ENCODE results near the gene VMP1. TPM values are rescaled to one million over a fixed set of nuclear protein-coding genes. Genes with fewer than 3 reads are reported as not detected.

The VMP1 gene
- total RNA-seq, 2 experiments from 2014 or later = 73.6 to 81.1 TPM

DNA sequence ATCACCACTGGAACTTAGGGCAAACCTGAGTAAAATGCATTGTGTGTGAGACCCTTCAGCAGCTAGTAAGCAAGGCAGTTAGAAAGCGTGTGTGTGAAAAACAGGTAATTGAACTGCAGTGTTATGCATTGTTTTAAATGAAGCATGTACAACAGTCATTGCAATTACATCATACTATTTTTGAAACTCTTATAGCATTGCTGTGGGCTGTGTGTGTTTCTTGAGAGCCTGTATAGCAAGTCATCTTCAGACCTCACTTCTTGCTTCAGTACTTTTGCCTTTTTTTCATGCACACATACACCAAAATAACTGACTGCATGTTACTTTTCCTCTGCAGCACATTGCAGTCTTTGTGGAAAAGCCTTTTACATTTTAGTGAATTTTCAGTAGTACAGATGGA lies 19.4 kb upstream of the VMP1 start:
- DNase-seq = no peak
- Mint-ChIP-seq H3K9me3 (no peaks in the 10 kb centered on the region), H3K27ac (peak overlapping the region; percentile 79), H3K27me3 (no peaks in the 10 kb centered on the region), H3K4me3 (no peak overlapping the region), H3K36me3 (ENCODE audit: low read depth) (peaks cover 94% of the 10 kb centered on the region), H3K4me1 (ENCODE audit: low read depth) (no peaks in the 10 kb centered on the region)
- CTCF ChIA-PET = interaction anchor here (0.6 to 2.0 kb wide), 2 partner anchors 23 to 250 kb away, joined by 4 to 5 read pairs; no protein-coding TSS in a partner anchor
- Histone ChIP-seq H3K4me3 (ENCODE audit: low read length) (no peak overlapping the region), H3K9me3 (ENCODE audit: control insufficient read depth in 1 of 2, insufficient read depth in 1 of 2, low read length in 2 of 2) (no peaks in the 10 kb centered on the region), H3K4me1 (ENCODE audit: insufficient read depth, low read length) (no peaks in the 10 kb centered on the region), H3K27ac (ENCODE audit: low read depth in 1 of 2, low read length in 2 of 2) (no peak overlapping the region), H3K27me3 (ENCODE audit: control insufficient read depth in 1 of 2, insufficient read depth in 2 of 2, low read length in 2 of 2) (no peaks in the 10 kb centered on the region), H3K36me3 (ENCODE audit: insufficient read depth, low read length) (peaks cover 81% of the 10 kb centered on the region)
- POLR2A ChIA-PET = interaction anchor here (0.6 to 1.3 kb wide), 3 partner anchors 9 to 581 kb away, joined by 3 read pairs; no protein-coding TSS in a partner anchor
- intact Hi-C loops (cut with DNase I, micrococcal nuclease) = no loop called here
- no peak for TF ChIP-seq CTCF (IDR thresholded peaks at IDR 0.05)
- no peak for ATAC-seq (ENCODE audit: poor library complexity)

DNA sequence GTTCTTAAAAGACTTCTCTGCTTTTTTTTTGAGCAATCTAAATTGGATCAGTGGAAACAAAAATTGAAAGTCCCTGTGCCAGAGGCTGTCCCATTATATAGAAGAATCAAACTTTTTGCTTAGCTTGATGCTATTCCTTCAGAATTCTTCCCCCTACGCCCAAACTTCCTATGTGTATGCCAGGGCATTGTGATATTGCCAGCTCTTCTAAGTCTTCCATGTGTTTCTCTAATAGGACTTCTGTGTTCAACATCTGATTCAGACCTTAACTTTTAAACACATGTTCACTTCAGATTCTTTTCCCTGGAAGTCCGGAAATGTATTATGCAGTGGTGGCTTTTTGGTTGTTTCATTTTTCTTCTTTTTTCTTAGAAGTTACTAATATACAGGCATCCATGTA lies 19.0 kb upstream of the VMP1 start:
- H3K27me3 Mint-ChIP-seq = no peaks in the 10 kb centered on the region
- ATAC-seq (ENCODE audit: poor library complexity) = no peak
- no peaks in the 10 kb centered on the region for H3K9me3 ChIP-seq (ENCODE audit: control insufficient read depth in 1 of 2, insufficient read depth in 1 of 2, low read length in 2 of 2)
- no peak overlapping the region for H3K4me3 ChIP-seq (ENCODE audit: low read length)
- DNase-seq = no peak
- no peak overlapping the region for H3K27ac ChIP-seq (ENCODE audit: low read depth in 1 of 2, low read length in 2 of 2)
- H3K36me3 ChIP-seq (ENCODE audit: insufficient read depth, low read length) = peaks cover 80% of the 10 kb centered on the region
- ChIA-PET POLR2A (interaction anchor here (0.6 to 1.3 kb wide), 2 partner anchors 9 to 581 kb away, joined by 3 read pairs; no protein-coding TSS in a partner anchor), CTCF (interaction anchor here (2.0 kb wide), 1 partner anchor 23 kb away, joined by 5 read pairs; no protein-coding TSS in a partner anchor)
- H3K27ac Mint-ChIP-seq = peak overlapping the region; percentile 79
- no peaks in the 10 kb centered on the region for H3K4me1 ChIP-seq (ENCODE audit: insufficient read depth, low read length)
- H3K4me1 Mint-ChIP-seq (ENCODE audit: low read depth) = no peaks in the 10 kb centered on the region
- H3K4me3 Mint-ChIP-seq = no peak overlapping the region
- H3K36me3 Mint-ChIP-seq (ENCODE audit: low read depth) = peaks cover 94% of the 10 kb centered on the region
- intact Hi-C loops (cut with DNase I, micrococcal nuclease) = no loop called here
- H3K27me3 ChIP-seq (ENCODE audit: control insufficient read depth in 1 of 2, insufficient read depth in 2 of 2, low read length in 2 of 2) = no peaks in the 10 kb centered on the region
- no peak for TF ChIP-seq CTCF (IDR thresholded peaks at IDR 0.05)
- H3K9me3 Mint-ChIP-seq = no peaks in the 10 kb centered on the region

GRCh38 chr17:59693582-59693981 lies 13.9 kb upstream of the VMP1 start:
- H3K9me3 ChIP-seq (ENCODE audit: control insufficient read depth in 1 of 2, insufficient read depth in 1 of 2, low read length in 2 of 2) = no peaks in the 10 kb centered on the region
- TF ChIP-seq CTCF (IDR thresholded peaks at IDR 0.05) = no peak
- ATAC-seq (ENCODE audit: poor library complexity) = no peak

More at GRCh38 chr17:59693582-59693981, 13.9 kb upstream of the VMP1 start:
- Mint-ChIP-seq H3K27ac (peak overlapping the region; percentile 47), H3K9me3 (no peaks in the 10 kb centered on the region), H3K36me3 (ENCODE audit: low read depth) (peaks cover 97% of the 10 kb centered on the region), H3K4me1 (ENCODE audit: low read depth) (peaks cover 19% of the 10 kb centered on the region), H3K27me3 (no peaks in the 10 kb centered on the region), H3K4me3 (no peak overlapping the region)
- Histone ChIP-seq H3K4me3 (ENCODE audit: low read length) (no peak overlapping the region), H3K27ac (ENCODE audit: low read depth in 1 of 2, low read length in 2 of 2) (no peak overlapping the region), H3K36me3 (ENCODE audit: insufficient read depth, low read length) (peaks cover 78% of the 10 kb centered on the region), H3K4me1 (ENCODE audit: insufficient read depth, low read length) (peaks cover 6% of the 10 kb centered on the region), H3K27me3 (ENCODE audit: control insufficient read depth in 1 of 2, insufficient read depth in 2 of 2, low read length in 2 of 2) (no peaks in the 10 kb centered on the region)
- ChIA-PET POLR2A (no interaction called here), CTCF (no interaction called here)
- no peak for DNase-seq
- intact Hi-C loops (cut with DNase I, micrococcal nuclease) = no loop called here
